ENCODE measurements around the gene COMMD2. TPM values are rescaled to one million over a fixed set of nuclear protein-coding genes. Genes with fewer than 3 reads are reported as not detected.

The COMMD2 gene
- total and polyA plus RNA-seq, 2 donors: 18.0 to 25.5 TPM

- no peaks in the 10 kb centered on the region for H3K9me3 ChIP-seq (ENCODE audit: control insufficient read depth in 2 of 2, insufficient read depth in 1 of 2, low read length in 1 of 2)
- H3K36me3 ChIP-seq (ENCODE audit: control insufficient read depth in 2 of 2, insufficient read depth in 2 of 2, low read length in 1 of 2): no peaks in the 10 kb centered on the region
- DNase-seq (ENCODE audit: low read depth in 6 of 9, low spot score in 9 of 9): no peak
- no peak overlapping the region for H3K27ac ChIP-seq (ENCODE audit: low read depth in 1 of 2, low read length in 1 of 2)
- H3K27me3 ChIP-seq (ENCODE audit: control insufficient read depth in 2 of 2, insufficient read depth in 1 of 2, low read length in 1 of 2): peaks cover 0 to 2% of the 10 kb centered on the region in 2 donors
- no peaks in the 10 kb centered on the region for H3K4me1 ChIP-seq (ENCODE audit: control insufficient read depth in 2 of 2, insufficient read depth in 2 of 2, low read length in 2 of 2)
- H3K4me3 ChIP-seq (ENCODE audit: low read length in 2 of 2): no peak overlapping the region
- 95% methylated on average over 2 of the region's 2 CpGs for WGBS
Observed at GRCh38 chr3:149770246-149770645, 18.0 kb upstream of the COMMD2 start.

GRCh38 chr3:149768704-149769103 is 16.4 kb upstream of the COMMD2 start:
- H3K9me3 ChIP-seq (ENCODE audit: control insufficient read depth in 2 of 2, insufficient read depth in 1 of 2, low read length in 1 of 2): no peaks in the 10 kb centered on the region
- no peaks in the 10 kb centered on the region for H3K36me3 ChIP-seq (ENCODE audit: control insufficient read depth in 2 of 2, insufficient read depth in 2 of 2, low read length in 1 of 2)
- 98% methylated on average over 6 of the region's 6 CpGs for WGBS
- H3K27ac ChIP-seq (ENCODE audit: low read depth in 1 of 2, low read length in 1 of 2): no peak overlapping the region
- H3K27me3 ChIP-seq (ENCODE audit: control insufficient read depth in 2 of 2, insufficient read depth in 1 of 2, low read length in 1 of 2): peaks cover 0 to 7% of the 10 kb centered on the region in 2 donors
- no peaks in the 10 kb centered on the region for H3K4me1 ChIP-seq (ENCODE audit: control insufficient read depth in 2 of 2, insufficient read depth in 2 of 2, low read length in 2 of 2)
- H3K4me3 ChIP-seq (ENCODE audit: low read length in 2 of 2): no peak overlapping the region
- no peak for DNase-seq (ENCODE audit: low read depth in 6 of 9, low spot score in 9 of 9)

DNA sequence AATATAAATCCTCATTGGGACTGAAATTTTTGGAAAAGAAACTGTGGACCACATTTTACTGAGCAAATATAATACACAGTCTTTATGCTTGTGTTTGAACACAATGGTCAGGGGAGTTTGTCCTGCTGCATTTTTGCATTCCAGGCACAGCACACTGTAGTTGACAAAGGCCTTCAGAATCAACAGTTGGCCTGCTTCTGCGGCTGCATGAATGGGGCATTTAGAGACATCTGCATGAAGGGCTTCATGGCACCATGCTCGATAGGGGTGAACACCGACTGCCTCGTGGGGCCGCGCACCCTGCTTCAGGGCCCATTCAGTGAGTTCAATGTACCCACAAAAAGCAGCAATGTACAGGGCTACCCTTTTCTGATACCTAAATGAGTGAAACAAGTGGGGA is 15.4 kb upstream of the COMMD2 start:
- WGBS: 99% methylated on average over 6 of the region's 6 CpGs
- no peaks in the 10 kb centered on the region for H3K36me3 ChIP-seq (ENCODE audit: control insufficient read depth in 2 of 2, insufficient read depth in 2 of 2, low read length in 1 of 2)
- DNase-seq (ENCODE audit: low read depth in 6 of 9, low spot score in 9 of 9): no peak
- H3K9me3 ChIP-seq (ENCODE audit: control insufficient read depth in 2 of 2, insufficient read depth in 1 of 2, low read length in 1 of 2): no peaks in the 10 kb centered on the region
- peaks cover 0 to 7% of the 10 kb centered on the region in 2 donors for H3K27me3 ChIP-seq (ENCODE audit: control insufficient read depth in 2 of 2, insufficient read depth in 1 of 2, low read length in 1 of 2)
- no peak overlapping the region for H3K27ac ChIP-seq (ENCODE audit: low read depth in 1 of 2, low read length in 1 of 2)
- H3K4me3 ChIP-seq (ENCODE audit: low read length in 2 of 2): no peak overlapping the region
- H3K4me1 ChIP-seq (ENCODE audit: control insufficient read depth in 2 of 2, insufficient read depth in 2 of 2, low read length in 2 of 2): no peaks in the 10 kb centered on the region

GRCh38 chr3:149765762-149766334 is 13.6 kb upstream of the COMMD2 start:
- WGBS: 74% methylated on average over 2 of the region's 2 CpGs
- Histone ChIP-seq H3K36me3 (ENCODE audit: control insufficient read depth in 2 of 2, insufficient read depth in 2 of 2, low read length in 1 of 2) (no peaks in the 10 kb centered on the region), H3K27me3 (ENCODE audit: control insufficient read depth in 2 of 2, insufficient read depth in 1 of 2, low read length in 1 of 2) (peaks cover 0 to 7% of the 10 kb centered on the region in 2 donors), H3K9me3 (ENCODE audit: control insufficient read depth in 2 of 2, insufficient read depth in 1 of 2, low read length in 1 of 2) (no peaks in the 10 kb centered on the region), H3K27ac (ENCODE audit: low read depth in 1 of 2, low read length in 1 of 2) (no peak overlapping the region), H3K4me3 (ENCODE audit: low read length in 2 of 2) (no peak overlapping the region), H3K4me1 (ENCODE audit: control insufficient read depth in 2 of 2, insufficient read depth in 2 of 2, low read length in 2 of 2) (no peaks in the 10 kb centered on the region)
- DNase-seq (ENCODE audit: low read depth in 6 of 9, low spot score in 9 of 9): no peak

GRCh38 chr3:149764302-149764701 is 12.0 kb upstream of the COMMD2 start:
- Histone ChIP-seq H3K27ac (ENCODE audit: low read depth in 1 of 2, low read length in 1 of 2) (no peak overlapping the region), H3K4me3 (ENCODE audit: low read length in 2 of 2) (no peak overlapping the region), H3K27me3 (ENCODE audit: control insufficient read depth in 2 of 2, insufficient read depth in 1 of 2, low read length in 1 of 2) (peaks cover 0 to 5% of the 10 kb centered on the region in 2 donors), H3K36me3 (ENCODE audit: control insufficient read depth in 2 of 2, insufficient read depth in 2 of 2, low read length in 1 of 2) (no peaks in the 10 kb centered on the region), H3K4me1 (ENCODE audit: control insufficient read depth in 2 of 2, insufficient read depth in 2 of 2, low read length in 2 of 2) (no peaks in the 10 kb centered on the region), H3K9me3 (ENCODE audit: control insufficient read depth in 2 of 2, insufficient read depth in 1 of 2, low read length in 1 of 2) (no peaks in the 10 kb centered on the region)
- no peak for DNase-seq (ENCODE audit: low read depth in 6 of 9, low spot score in 9 of 9)
- WGBS: 91% methylated on average over 1 of the region's 1 CpG

DNA sequence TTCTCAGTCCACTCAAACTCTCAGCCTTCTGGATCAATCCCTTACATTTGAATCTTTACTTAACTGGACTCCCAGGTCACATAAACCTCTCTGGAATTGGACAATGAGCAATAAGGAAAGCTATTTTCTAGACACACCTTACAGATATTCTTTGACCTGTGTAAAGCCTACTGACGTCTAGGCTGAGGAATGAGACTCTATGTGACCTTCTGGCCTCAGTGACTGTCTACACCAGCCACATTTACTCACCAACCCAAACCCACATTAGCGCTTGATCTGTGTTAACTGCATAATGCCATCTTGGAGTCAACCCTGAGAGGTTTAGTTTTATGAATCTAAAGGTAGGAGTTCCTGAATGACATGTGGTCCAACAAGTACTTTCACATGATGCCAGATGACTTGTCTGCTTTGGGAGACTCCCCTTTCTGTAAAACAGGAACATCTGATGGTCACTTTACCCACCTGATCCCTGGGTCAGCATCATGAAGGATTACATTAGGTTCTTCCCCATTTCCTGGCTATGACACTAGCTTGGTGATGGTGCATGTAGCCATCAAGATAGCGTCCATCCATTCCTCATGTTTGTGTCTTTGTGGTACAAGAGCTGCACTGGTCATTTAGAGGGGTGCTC is 11.4 kb upstream of the COMMD2 start:
- no peak for DNase-seq (ENCODE audit: low read depth in 6 of 9, low spot score in 9 of 9)
- Histone ChIP-seq H3K36me3 (ENCODE audit: control insufficient read depth in 2 of 2, insufficient read depth in 2 of 2, low read length in 1 of 2) (no peaks in the 10 kb centered on the region), H3K4me1 (ENCODE audit: control insufficient read depth in 2 of 2, insufficient read depth in 2 of 2, low read length in 2 of 2) (no peaks in the 10 kb centered on the region), H3K27ac (ENCODE audit: low read depth in 1 of 2, low read length in 1 of 2) (no peak overlapping the region), H3K4me3 (ENCODE audit: low read length in 2 of 2) (no peak overlapping the region), H3K9me3 (ENCODE audit: control insufficient read depth in 2 of 2, insufficient read depth in 1 of 2, low read length in 1 of 2) (no peaks in the 10 kb centered on the region), H3K27me3 (ENCODE audit: control insufficient read depth in 2 of 2, insufficient read depth in 1 of 2, low read length in 1 of 2) (peaks cover 0 to 5% of the 10 kb centered on the region in 2 donors)
- 89% methylated on average over 3 of the region's 3 CpGs for WGBS

- no peaks in the 10 kb centered on the region for H3K27me3 ChIP-seq (ENCODE audit: control insufficient read depth in 2 of 2, insufficient read depth in 1 of 2, low read length in 1 of 2)
- H3K4me1 ChIP-seq (ENCODE audit: control insufficient read depth in 2 of 2, insufficient read depth in 2 of 2, low read length in 2 of 2): peaks cover 0 to 6% of the 10 kb centered on the region in 2 donors
- H3K36me3 ChIP-seq (ENCODE audit: control insufficient read depth in 2 of 2, insufficient read depth in 2 of 2, low read length in 1 of 2): peaks cover 0 to 4% of the 10 kb centered on the region in 2 donors
- no peak overlapping the region for H3K4me3 ChIP-seq (ENCODE audit: low read length in 2 of 2)
- no peak overlapping the region for H3K27ac ChIP-seq (ENCODE audit: low read depth in 1 of 2, low read length in 1 of 2)
- no peaks in the 10 kb centered on the region for H3K9me3 ChIP-seq (ENCODE audit: control insufficient read depth in 2 of 2, insufficient read depth in 1 of 2, low read length in 1 of 2)
- no peak for DNase-seq (ENCODE audit: low read depth in 6 of 9, low spot score in 9 of 9)
Observed at GRCh38 chr3:149753717-149754116, 1.4 kb upstream of the COMMD2 start.

DNA sequence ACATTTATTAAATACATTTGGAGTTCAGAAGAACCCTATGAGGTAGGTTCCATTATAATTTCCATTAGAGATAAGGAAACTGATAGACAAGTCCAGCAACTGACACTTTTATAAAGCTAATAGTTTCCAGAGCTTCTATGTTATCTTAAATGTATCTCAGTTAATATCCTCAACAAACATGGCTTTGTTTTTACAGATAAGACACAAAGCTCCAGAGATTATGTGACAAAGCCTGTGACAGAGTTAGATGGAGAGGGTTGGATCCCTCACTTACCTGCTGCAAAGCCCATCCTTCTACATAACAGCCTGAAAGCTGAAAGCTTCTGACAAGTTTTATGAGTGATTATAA is 473 bp upstream of the COMMD2 start:
- Histone ChIP-seq H3K4me1 (ENCODE audit: control insufficient read depth in 2 of 2, insufficient read depth in 2 of 2, low read length in 2 of 2) (peaks cover 0 to 6% of the 10 kb centered on the region in 2 donors), H3K27me3 (ENCODE audit: control insufficient read depth in 2 of 2, insufficient read depth in 1 of 2, low read length in 1 of 2) (no peaks in the 10 kb centered on the region), H3K4me3 (ENCODE audit: low read length in 2 of 2) (peak overlapping the region; percentile 78 to 92), H3K9me3 (ENCODE audit: control insufficient read depth in 2 of 2, insufficient read depth in 1 of 2, low read length in 1 of 2) (no peaks in the 10 kb centered on the region), H3K36me3 (ENCODE audit: control insufficient read depth in 2 of 2, insufficient read depth in 2 of 2, low read length in 1 of 2) (peaks cover 4 to 10% of the 10 kb centered on the region in 2 donors), H3K27ac (ENCODE audit: low read depth in 1 of 2, low read length in 1 of 2) (peak overlapping the region in 1 of 2 donors; percentile 72)
- DNase-seq (ENCODE audit: low read depth in 6 of 9, low spot score in 9 of 9): no peak

DNA sequence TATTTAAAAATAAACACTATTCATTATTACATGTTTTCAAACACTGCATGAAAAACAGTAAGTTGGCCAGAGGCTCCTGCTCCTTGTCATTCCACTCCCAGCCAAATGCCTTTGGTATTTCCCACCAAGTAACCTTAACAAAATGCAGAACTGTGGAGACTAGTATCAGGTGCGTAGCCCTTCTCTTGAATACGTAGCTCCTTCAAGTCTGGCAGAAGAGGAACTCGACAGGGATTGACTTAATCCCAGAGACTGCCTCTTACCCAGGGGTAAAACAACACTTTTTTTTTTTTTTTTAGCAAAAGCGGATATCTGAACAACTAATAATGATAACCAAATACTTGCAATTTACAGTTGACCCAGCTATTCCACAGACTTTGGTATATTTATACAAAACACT is 738 bp downstream of the COMMD2 start:
- DNase-seq (ENCODE audit: low read depth in 6 of 9, low spot score in 9 of 9): peak in 2 of 9 donors; percentile 2 to 16
- H3K27ac ChIP-seq (ENCODE audit: low read depth in 1 of 2, low read length in 1 of 2): no peak overlapping the region

More for the DNA sequence above, 738 bp downstream of the COMMD2 start:
- H3K27me3 ChIP-seq (ENCODE audit: control insufficient read depth in 2 of 2, insufficient read depth in 1 of 2, low read length in 1 of 2): no peaks in the 10 kb centered on the region
- H3K4me1 ChIP-seq (ENCODE audit: control insufficient read depth in 2 of 2, insufficient read depth in 2 of 2, low read length in 2 of 2): peaks cover 0 to 6% of the 10 kb centered on the region in 2 donors
- peaks cover 4 to 19% of the 10 kb centered on the region in 2 donors for H3K36me3 ChIP-seq (ENCODE audit: control insufficient read depth in 2 of 2, insufficient read depth in 2 of 2, low read length in 1 of 2)
- H3K4me3 ChIP-seq (ENCODE audit: low read length in 2 of 2): peak overlapping the region; percentile 78 to 92
- no peaks in the 10 kb centered on the region for H3K9me3 ChIP-seq (ENCODE audit: control insufficient read depth in 2 of 2, insufficient read depth in 1 of 2, low read length in 1 of 2)
- WGBS: 28% methylated on average over 4 of the region's 4 CpGs
